ENCODE results near the gene EXOC2. TPM values are rescaled to one million over a fixed set of nuclear protein-coding genes. Genes with fewer than 3 reads are reported as not detected.

EXOC2 gene, protein sequence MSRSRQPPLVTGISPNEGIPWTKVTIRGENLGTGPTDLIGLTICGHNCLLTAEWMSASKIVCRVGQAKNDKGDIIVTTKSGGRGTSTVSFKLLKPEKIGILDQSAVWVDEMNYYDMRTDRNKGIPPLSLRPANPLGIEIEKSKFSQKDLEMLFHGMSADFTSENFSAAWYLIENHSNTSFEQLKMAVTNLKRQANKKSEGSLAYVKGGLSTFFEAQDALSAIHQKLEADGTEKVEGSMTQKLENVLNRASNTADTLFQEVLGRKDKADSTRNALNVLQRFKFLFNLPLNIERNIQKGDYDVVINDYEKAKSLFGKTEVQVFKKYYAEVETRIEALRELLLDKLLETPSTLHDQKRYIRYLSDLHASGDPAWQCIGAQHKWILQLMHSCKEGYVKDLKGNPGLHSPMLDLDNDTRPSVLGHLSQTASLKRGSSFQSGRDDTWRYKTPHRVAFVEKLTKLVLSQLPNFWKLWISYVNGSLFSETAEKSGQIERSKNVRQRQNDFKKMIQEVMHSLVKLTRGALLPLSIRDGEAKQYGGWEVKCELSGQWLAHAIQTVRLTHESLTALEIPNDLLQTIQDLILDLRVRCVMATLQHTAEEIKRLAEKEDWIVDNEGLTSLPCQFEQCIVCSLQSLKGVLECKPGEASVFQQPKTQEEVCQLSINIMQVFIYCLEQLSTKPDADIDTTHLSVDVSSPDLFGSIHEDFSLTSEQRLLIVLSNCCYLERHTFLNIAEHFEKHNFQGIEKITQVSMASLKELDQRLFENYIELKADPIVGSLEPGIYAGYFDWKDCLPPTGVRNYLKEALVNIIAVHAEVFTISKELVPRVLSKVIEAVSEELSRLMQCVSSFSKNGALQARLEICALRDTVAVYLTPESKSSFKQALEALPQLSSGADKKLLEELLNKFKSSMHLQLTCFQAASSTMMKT
- total RNA-seq (10 to 100 TPM; 29.3 to 47.2 TPM), polyA plus RNA-seq (ENCODE audit: insufficient read length in 2 of 2) (10 to 100 TPM; 28.8 to 34.6 TPM)
- long read RNA-seq, donor 1, full-length matches to known transcripts: 3 of 3 reads
- long read RNA-seq, donor 1, partial matches to known transcripts: 0 of 3 reads
- long read RNA-seq, donor 1, other reads (novel, unspliced or antisense): 0 of 3 reads
- long read RNA-seq, donor 2: 0 reads
- long read RNA-seq, donor 3: 0 reads
- long read RNA-seq, donor 4, full-length matches to known transcripts: 1 of 1 reads
- long read RNA-seq, donor 4, partial matches to known transcripts: 0 of 1 reads
- long read RNA-seq, donor 4, other reads (novel, unspliced or antisense): 0 of 1 reads

DNA sequence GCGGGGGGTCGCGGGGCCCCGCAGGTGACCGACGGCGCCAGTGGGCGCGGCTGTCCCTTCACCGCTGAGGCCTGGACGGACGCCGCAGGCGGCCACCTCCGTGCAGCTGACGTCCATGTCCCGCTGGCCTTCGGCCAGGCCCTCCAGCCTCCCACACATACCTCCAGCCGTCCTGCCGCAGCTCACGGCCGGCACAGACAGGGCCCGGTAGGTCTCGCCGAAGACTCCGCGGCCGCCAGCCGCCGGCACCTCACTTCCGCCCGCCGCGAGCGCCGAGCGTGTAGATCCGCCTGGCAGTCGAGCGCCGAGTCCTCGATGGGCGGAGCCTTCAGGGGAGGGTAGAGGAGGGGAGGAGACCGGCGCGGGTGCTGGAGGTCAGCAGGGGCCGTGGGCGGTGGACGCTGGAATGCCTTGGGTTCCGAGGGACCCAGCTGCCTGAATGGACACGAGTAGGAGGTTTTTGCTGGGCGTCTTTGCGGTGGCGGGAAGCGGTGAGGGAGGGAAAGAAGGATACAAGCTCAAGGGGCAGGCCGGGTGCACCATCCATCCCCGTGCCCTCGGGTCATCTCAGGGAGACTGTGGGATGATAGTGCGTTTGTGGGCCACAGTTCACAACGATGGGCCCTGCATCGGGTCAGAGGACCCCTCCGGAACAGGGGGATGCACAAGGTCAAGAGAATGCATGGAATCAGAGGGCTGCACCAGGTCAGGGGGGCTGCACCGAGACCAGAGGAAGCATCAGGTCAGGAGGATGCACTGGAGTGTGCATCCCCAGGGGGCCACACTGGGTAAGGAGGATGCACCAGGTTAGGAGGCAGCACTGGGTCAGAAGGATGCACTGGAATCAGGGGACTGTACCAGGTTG, at the start of gene EXOC2:
EXOC2 (minus strand) TSS at position 282 of the 865 bp plus-strand sequence. CDS start 55,321 bp downstream, outside the sequence.
- H3K36me3 ChIP-seq (ENCODE audit: control insufficient read depth, insufficient read depth, low read length): peaks cover 10% of the 10 kb centered on the region
- H3K27ac ChIP-seq (ENCODE audit: low read depth, low read length): no peak within 1 kb of the TSS
- H3K27me3 ChIP-seq (ENCODE audit: control insufficient read depth, insufficient read depth, low read length): no peaks in the 10 kb centered on the region
- H3K9me3 ChIP-seq (ENCODE audit: control insufficient read depth, insufficient read depth, low read length): no peaks in the 10 kb centered on the region
- H3K4me1 ChIP-seq (ENCODE audit: control insufficient read depth, insufficient read depth, low read length): peaks cover 11% of the 10 kb centered on the region
- WGBS (ENCODE audit: insufficient coverage): 1% methylated on average over 62 of the region's 63 CpGs
- peak in 5 of 6 donors; percentile 67 to 95 (median 83) for DNase-seq (ENCODE audit: low read depth in 4 of 6, low spot score in 6 of 6)
- H3K4me3 ChIP-seq (ENCODE audit: low read depth, low read length): peak within 1 kb of the TSS; percentile 72

DNA sequence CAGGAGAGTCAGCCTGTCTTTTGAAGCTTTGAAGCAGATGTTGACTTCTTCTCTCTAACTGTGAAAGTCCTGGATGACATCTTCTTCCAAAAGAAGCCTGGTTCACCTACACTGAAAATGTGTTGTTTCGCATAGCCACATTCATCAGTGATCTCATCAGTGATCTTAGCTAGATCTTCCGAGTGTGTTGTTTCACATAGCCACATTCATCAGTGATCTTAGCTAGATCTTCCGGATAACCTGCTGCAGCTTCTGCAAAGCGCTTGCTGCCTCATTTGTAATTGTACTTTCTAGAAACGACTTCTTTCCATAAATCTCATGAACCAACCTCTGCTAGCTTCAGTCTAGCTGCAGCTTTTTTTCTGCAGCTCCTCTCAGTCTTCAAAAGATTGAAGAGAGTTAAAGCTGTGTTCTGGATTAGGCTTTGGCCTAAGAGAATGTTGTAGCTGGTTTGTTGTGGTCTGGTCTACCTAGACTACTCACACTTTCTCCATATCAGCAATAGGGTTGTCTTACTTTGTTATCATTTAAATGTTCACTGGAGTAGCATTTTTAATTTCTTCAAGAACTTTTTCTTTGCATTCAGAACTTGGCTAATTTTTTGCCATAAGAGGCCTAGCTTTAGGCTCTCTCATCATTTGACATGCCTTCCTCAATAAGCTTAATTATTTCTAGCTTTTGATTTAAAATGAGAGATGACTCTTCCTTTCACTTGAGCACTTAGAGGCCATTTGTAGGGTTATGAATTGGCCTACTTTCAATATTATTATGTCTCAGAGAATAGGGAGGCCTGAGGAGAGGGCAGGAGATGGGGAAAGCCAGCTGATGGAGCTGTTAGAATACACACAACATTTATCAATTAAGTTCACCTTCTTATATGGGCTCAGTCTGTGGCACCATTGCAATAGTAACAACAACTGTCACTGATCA, 48.7 kb upstream of the EXOC2 start:
- DNase-seq (ENCODE audit: low read depth in 4 of 6, low spot score in 6 of 6): no peak
- no peak overlapping the region for H3K27ac ChIP-seq (ENCODE audit: low read depth, low read length)
- no peaks in the 10 kb centered on the region for H3K9me3 ChIP-seq (ENCODE audit: control insufficient read depth, insufficient read depth, low read length)
- 97% methylated on average over 4 of the region's 5 CpGs for WGBS (ENCODE audit: insufficient coverage)
- H3K4me3 ChIP-seq (ENCODE audit: low read depth, low read length): no peak overlapping the region
- no peaks in the 10 kb centered on the region for H3K4me1 ChIP-seq (ENCODE audit: control insufficient read depth, insufficient read depth, low read length)
- H3K27me3 ChIP-seq (ENCODE audit: control insufficient read depth, insufficient read depth, low read length): no peaks in the 10 kb centered on the region
- H3K36me3 ChIP-seq (ENCODE audit: control insufficient read depth, insufficient read depth, low read length): no peaks in the 10 kb centered on the region

DNA sequence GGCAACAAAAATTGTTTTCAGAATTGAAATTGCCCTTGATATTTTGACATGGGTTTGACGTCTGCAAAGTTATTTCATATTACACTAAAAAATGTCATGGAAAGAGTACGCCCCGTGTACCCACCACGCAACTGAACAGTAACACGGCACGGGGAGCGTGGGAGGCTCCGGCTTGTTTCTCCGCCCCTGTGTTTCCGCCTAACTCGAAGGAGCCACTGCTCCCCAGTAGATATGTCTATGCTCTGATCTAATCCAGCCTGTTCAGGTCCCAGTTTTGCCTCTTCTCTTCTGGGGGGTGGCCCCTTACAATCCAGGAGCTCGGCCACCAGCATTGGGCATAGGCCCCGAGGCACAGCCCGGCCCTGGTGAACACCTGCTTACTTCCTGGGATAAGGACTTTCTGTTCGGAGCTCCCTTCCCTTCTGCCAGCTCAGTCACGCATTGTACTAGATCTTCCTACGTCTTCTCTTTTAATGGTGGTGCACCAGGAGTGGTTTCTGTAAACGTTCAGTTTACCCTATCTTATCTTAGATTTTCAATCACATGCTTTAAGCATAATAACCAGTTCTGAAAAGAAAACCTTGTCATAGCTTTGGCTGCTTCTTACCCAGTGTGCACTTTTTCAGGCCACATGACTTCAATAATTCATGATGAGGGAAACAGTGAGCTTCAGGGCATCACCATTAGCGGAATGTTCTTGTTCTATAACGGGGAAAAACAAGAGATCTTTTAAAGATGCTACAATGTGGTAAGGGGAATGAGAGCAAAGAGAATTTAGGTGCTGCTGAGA, 43.9 kb upstream of the EXOC2 start:
- Histone ChIP-seq H3K36me3 (ENCODE audit: control insufficient read depth, insufficient read depth, low read length) (no peaks in the 10 kb centered on the region), H3K4me3 (ENCODE audit: low read depth, low read length) (no peak overlapping the region), H3K9me3 (ENCODE audit: control insufficient read depth, insufficient read depth, low read length) (no peaks in the 10 kb centered on the region), H3K27ac (ENCODE audit: low read depth, low read length) (no peak overlapping the region), H3K27me3 (ENCODE audit: control insufficient read depth, insufficient read depth, low read length) (no peaks in the 10 kb centered on the region), H3K4me1 (ENCODE audit: control insufficient read depth, insufficient read depth, low read length) (peaks cover 2% of the 10 kb centered on the region)
- DNase-seq (ENCODE audit: low read depth in 4 of 6, low spot score in 6 of 6): no peak
- WGBS (ENCODE audit: insufficient coverage): 98% methylated on average over 19 of the region's 20 CpGs

DNA sequence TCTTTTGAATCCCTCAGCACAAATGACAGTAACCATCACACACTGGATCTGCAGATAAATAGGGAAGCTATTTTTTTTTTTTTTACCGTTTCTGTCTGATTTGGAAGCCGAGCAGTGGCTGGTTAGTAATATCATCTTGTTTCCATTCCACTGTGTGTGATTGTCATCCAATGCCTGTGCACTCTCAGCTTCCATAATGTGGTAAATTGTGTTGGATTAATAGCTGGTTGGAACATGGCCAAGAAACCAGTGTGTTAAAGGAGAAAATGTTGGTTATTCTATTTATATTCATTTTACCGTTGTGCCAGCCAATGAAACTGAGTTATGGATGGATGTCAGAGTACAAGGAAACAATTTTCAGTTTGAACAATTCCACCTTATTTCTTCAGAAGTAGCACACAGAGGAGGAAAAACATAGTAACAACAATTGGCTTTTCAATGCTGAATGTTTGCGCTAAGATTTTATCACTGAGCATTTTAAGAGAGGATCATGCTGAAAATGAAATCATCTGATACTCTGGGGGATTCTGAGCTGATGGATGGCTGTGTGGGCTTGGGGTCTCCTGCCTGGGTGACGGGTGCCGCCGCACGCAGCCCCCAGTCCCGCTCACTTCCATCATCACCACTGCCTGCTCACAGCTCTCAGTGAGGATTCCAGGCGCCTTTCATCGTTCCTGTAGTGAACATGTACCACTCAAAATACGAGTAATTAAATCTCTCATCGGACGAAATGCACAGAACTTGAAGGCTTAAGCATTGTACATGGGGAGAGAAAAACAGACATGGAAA, 40.7 kb upstream of the EXOC2 start:
- Histone ChIP-seq H3K27ac (ENCODE audit: low read depth, low read length) (no peak overlapping the region), H3K4me3 (ENCODE audit: low read depth, low read length) (no peak overlapping the region), H3K27me3 (ENCODE audit: control insufficient read depth, insufficient read depth, low read length) (peaks cover under 1% of the 10 kb centered on the region), H3K4me1 (ENCODE audit: control insufficient read depth, insufficient read depth, low read length) (peaks cover 2% of the 10 kb centered on the region), H3K9me3 (ENCODE audit: control insufficient read depth, insufficient read depth, low read length) (no peaks in the 10 kb centered on the region), H3K36me3 (ENCODE audit: control insufficient read depth, insufficient read depth, low read length) (no peaks in the 10 kb centered on the region)
- WGBS (ENCODE audit: insufficient coverage): 81% methylated on average over 9 of the region's 14 CpGs
- DNase-seq (ENCODE audit: low read depth in 4 of 6, low spot score in 6 of 6): peak in 3 of 6 donors; percentile 23 to 86 (median 54)

DNA sequence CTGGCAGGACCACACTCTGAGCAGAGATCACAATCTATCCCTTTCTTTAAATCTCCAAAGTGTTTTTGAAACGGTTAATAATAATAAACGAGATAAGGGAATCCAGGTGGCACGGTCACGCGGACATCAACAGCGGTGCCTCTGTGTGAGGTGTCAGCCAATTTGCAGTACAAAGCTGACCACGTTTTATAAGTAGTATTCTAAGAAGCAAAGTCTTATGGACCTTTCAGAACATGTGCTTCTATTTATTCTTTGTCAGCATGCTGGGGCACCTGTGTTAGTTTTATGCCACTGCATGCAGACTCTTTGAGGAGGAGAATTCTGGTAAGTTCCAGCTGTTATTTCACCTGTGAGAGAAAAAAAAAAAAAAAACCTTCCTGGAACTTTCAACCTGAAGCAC, 39.0 kb upstream of the EXOC2 start:
- WGBS (ENCODE audit: insufficient coverage): no CpG with 5 or more reads among the region's 7 CpGs
- H3K9me3 ChIP-seq (ENCODE audit: control insufficient read depth, insufficient read depth, low read length): no peaks in the 10 kb centered on the region
- H3K27ac ChIP-seq (ENCODE audit: low read depth, low read length): no peak overlapping the region

DNA sequence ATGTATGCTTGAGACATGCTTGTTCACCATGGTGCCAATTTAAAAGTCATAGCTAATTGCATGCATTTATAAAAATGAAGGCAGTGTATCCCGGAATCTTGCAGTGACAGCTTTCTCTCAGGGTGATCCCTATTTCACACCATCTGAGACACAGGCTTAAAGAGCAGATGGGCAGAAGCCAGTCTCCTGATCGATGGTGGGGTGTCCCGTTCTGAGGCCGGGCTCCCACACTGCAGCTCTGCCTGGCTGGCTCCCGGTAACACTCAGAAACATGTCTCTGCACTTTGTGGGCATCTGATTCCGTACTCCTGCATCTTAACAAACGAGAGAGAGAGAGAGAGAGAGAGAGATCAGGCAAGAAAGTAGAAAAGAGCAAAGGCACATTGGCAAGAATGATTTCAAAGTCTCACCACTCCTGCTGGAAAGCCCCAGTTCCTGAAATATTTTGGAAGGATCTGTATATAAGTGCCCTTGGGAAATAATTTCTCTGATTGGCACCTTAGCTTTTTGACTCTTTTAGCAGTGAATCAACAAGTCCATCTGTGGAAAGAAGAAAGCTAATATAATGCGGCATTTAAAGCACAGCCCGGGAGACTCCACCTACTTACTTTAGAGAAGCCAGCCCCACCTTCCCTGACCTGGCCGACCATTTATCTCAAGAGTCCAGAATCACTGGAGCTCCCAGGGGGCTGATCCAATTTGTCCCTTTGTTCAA, 36.8 kb upstream of the EXOC2 start:
- peak in 1 of 6 donors; percentile 77 for DNase-seq (ENCODE audit: low read depth in 4 of 6, low spot score in 6 of 6)

More for the DNA sequence above, 39.0 kb upstream of the EXOC2 start:
- Histone ChIP-seq H3K36me3 (ENCODE audit: control insufficient read depth, insufficient read depth, low read length) (no peaks in the 10 kb centered on the region), H3K27me3 (ENCODE audit: control insufficient read depth, insufficient read depth, low read length) (peaks cover 2% of the 10 kb centered on the region), H3K4me3 (ENCODE audit: low read depth, low read length) (no peak overlapping the region), H3K4me1 (ENCODE audit: control insufficient read depth, insufficient read depth, low read length) (peaks cover 2% of the 10 kb centered on the region)
- no peak for DNase-seq (ENCODE audit: low read depth in 4 of 6, low spot score in 6 of 6)

DNA sequence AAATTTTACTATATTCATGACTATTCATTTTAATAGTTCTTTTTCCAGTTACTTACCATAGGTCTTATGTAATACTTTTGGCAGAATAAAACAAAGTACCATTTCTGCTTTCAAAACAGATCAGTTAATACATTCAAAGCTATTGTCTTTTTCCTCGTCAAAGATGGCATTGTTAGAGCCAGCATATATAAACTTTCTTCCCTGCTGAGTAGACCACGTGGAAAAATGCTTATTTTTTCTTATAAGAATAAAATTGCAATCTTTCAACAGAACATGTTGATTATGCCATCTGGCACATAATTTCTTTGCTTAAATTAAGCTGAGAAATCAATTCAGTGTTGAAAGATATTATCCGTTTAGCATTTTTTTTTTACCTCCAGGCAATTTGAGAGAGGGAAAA, 34.9 kb upstream of the EXOC2 start:
- Histone ChIP-seq H3K4me3 (ENCODE audit: low read depth, low read length) (no peak overlapping the region), H3K36me3 (ENCODE audit: control insufficient read depth, insufficient read depth, low read length) (no peaks in the 10 kb centered on the region), H3K27me3 (ENCODE audit: control insufficient read depth, insufficient read depth, low read length) (peaks cover 2% of the 10 kb centered on the region), H3K9me3 (ENCODE audit: control insufficient read depth, insufficient read depth, low read length) (no peaks in the 10 kb centered on the region), H3K27ac (ENCODE audit: low read depth, low read length) (no peak overlapping the region), H3K4me1 (ENCODE audit: control insufficient read depth, insufficient read depth, low read length) (no peaks in the 10 kb centered on the region)
- WGBS (ENCODE audit: insufficient coverage): no CpG with 5 or more reads among the region's 3 CpGs
- peak in 2 of 6 donors; percentile 65 to 76 for DNase-seq (ENCODE audit: low read depth in 4 of 6, low spot score in 6 of 6)

More for the DNA sequence above, 36.8 kb upstream of the EXOC2 start:
- Histone ChIP-seq H3K4me3 (ENCODE audit: low read depth, low read length) (no peak overlapping the region), H3K27ac (ENCODE audit: low read depth, low read length) (no peak overlapping the region), H3K4me1 (ENCODE audit: control insufficient read depth, insufficient read depth, low read length) (peaks cover 2% of the 10 kb centered on the region), H3K9me3 (ENCODE audit: control insufficient read depth, insufficient read depth, low read length) (no peaks in the 10 kb centered on the region), H3K36me3 (ENCODE audit: control insufficient read depth, insufficient read depth, low read length) (no peaks in the 10 kb centered on the region), H3K27me3 (ENCODE audit: control insufficient read depth, insufficient read depth, low read length) (peaks cover 2% of the 10 kb centered on the region)
- WGBS (ENCODE audit: insufficient coverage): 72% methylated on average over 9 of the region's 10 CpGs

Measured in spinal cord (tissue), 10 donors.